ENCODE results near the gene MORF4L1.

Gene MORF4L1

DNA sequence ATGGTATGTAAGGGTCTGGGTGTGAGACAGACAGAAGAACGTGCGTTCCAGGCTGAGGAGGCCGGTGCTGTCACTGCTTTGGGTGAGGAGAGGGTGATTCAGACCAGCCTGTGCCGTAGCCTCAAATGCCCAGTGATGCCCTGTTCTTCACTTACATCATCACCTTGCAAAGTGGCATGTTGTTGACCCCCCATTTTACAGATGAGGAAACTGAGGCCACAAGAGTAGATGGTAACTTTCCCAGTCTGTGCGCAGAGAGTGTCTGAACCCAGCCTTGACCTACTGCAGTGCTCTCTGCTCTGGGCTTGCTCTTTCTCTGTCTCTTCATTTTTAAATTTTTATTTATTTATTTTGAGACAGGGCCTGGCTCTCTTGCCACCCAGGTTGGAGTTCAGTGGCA lies 73.8 kb downstream of the MORF4L1 start:
- no peak for DNase-seq (ENCODE audit: low read depth in 2 of 2)

DNA sequence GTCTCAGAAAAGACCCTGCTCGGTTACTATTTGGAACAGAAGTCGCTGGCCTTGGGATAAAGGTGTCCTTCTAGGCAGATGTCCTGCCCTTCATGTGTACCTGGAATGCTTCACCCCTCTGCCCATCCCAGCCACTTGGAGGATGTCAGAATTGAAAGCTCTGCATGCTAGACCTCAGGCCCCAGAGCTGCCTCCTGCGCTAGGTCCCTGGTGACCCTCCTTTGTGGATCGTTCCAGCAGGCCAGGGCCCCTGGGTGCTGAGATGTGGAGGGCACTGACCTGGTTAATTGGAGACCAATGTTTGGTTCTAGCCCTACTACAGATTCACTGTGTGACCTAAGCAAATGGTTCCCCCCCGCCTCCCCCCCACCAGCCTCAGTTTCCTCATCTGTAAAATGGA lies 74.8 kb downstream of the MORF4L1 start:
- DNase-seq (ENCODE audit: low read depth in 2 of 2), result no peak
